Measurements from ENCODE around the gene RUNX1.

RUNX1 gene

GRCh38 chr21:34913811-34914210 is 135.3 kb downstream of the RUNX1 start:
- no peak overlapping the region for H3K4me3 ChIP-seq (ENCODE audit: low read depth, low read length)
- in situ Hi-C loops (cut with HindIII; ENCODE audit: low sequenced_read_pairs), result no loop called here
- DNase-seq (ENCODE audit: low read depth), result no peak
- no peak for TF ChIP-seq CTCF (IDR thresholded peaks at IDR 0.05; ENCODE audit: low read depth, low read length, missing control alignments)

GRCh38 chr21:34912022-34912945 is 136.8 kb downstream of the RUNX1 start:
- in situ Hi-C loops (cut with HindIII; ENCODE audit: low sequenced_read_pairs), result no loop called here
- H3K4me3 ChIP-seq (ENCODE audit: low read depth, low read length), result no peak overlapping the region
- TF ChIP-seq CTCF (IDR thresholded peaks at IDR 0.05; ENCODE audit: low read depth, low read length, missing control alignments), result no peak
- no peak for DNase-seq (ENCODE audit: low read depth)

- TF ChIP-seq CTCF (IDR thresholded peaks at IDR 0.05; ENCODE audit: low read depth, low read length, missing control alignments), result no peak
- in situ Hi-C loops (cut with HindIII; ENCODE audit: low sequenced_read_pairs), result no loop called here
- no peak for DNase-seq (ENCODE audit: low read depth)
- no peak overlapping the region for H3K4me3 ChIP-seq (ENCODE audit: low read depth, low read length)
These were observed 137.7 kb downstream of the RUNX1 start for GRCh38 chr21:34911360-34911759.

GRCh38 chr21:34910396-34910795 is 138.7 kb downstream of the RUNX1 start:
- H3K4me3 ChIP-seq (ENCODE audit: low read depth, low read length), result no peak overlapping the region
- no peak for DNase-seq (ENCODE audit: low read depth)
- TF ChIP-seq CTCF (IDR thresholded peaks at IDR 0.05; ENCODE audit: low read depth, low read length, missing control alignments), result no peak
- in situ Hi-C loops (cut with HindIII; ENCODE audit: low sequenced_read_pairs), result no loop called here

- no peak for DNase-seq (ENCODE audit: low read depth)
- no peak for TF ChIP-seq CTCF (IDR thresholded peaks at IDR 0.05; ENCODE audit: low read depth, low read length, missing control alignments)
- in situ Hi-C loops (cut with HindIII; ENCODE audit: low sequenced_read_pairs), result no loop called here
- no peak overlapping the region for H3K4me3 ChIP-seq (ENCODE audit: low read depth, low read length)
These were observed 139.4 kb downstream of the RUNX1 start for GRCh38 chr21:34909492-34910292.

GRCh38 chr21:34908419-34909055 is 140.6 kb downstream of the RUNX1 start:
- TF ChIP-seq CTCF (IDR thresholded peaks at IDR 0.05; ENCODE audit: low read depth, low read length, missing control alignments), result no peak
- no peak for DNase-seq (ENCODE audit: low read depth)
- no peak overlapping the region for H3K4me3 ChIP-seq (ENCODE audit: low read depth, low read length)
- in situ Hi-C loops (cut with HindIII; ENCODE audit: low sequenced_read_pairs), result no loop called here
